Measurements from ENCODE around the gene EMC8.

The EMC8 gene

DNA sequence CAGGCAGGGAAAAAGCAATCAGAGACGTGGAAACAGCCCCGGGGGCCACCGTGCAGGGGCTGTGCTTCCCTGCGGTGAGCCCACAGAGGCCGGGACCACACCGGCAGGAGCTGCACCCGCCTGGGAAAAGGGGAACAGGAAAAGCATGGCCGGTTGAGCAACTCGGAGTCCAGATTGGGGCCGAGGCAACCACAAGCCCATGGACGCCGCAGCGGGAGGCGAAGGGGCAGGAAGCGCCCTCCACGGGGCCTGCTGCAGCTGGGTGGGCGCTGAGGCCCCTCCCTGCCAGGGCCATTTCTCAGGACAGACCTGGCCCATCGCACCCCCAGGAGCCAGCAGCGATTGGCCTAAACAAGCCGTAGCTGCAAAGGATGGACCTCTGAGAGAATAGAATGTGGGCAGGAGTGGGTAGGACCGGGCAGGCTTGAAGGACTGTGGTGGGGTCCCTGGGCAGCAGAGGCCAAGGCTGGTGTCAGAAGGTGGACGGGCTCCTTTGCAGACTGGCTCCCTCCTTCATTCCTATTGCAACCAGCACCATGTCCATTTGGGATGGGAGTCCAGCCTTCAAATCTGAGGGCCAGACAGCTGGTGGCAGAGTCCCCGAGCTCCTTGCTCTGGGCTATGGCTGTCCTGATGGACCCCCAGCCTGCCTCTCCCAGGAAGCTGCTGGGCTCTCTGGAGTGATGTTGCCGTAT lies 30.6 kb upstream of the EMC8 start:
- H2AFZ ChIP-seq (ENCODE audit: low read depth, low read length), result no peak overlapping the region
- no peak overlapping the region for H3K27ac ChIP-seq (ENCODE audit: low read length)
- no peak overlapping the region for H3K9ac ChIP-seq (ENCODE audit: low read length)
- H3K27me3 ChIP-seq (ENCODE audit: low read depth, low read length), result peaks cover 12% of the 10 kb centered on the region
- peaks cover 4% of the 10 kb centered on the region for H3K36me3 ChIP-seq (replicated peaks; ENCODE audit: low read depth, low read length)
- no peaks in the 10 kb centered on the region; the same call in 1 of the 2 replicates for H3K9me3 ChIP-seq (ENCODE audit: insufficient read depth, low read length)
- peaks cover 19% of the 10 kb centered on the region for H3K4me1 ChIP-seq (ENCODE audit: low read length)
- TF ChIP-seq CTCF (IDR thresholded peaks at IDR 0.05; ENCODE audit: low read depth, low read length), result no peak
- no peak for TF ChIP-seq EZH2phosphoT487 (IDR thresholded peaks at IDR 0.05; ENCODE audit: low read depth)
- H3K4me3 ChIP-seq (ENCODE audit: low read length), result no peak overlapping the region
- H3K4me2 ChIP-seq (ENCODE audit: low read length), result no peak overlapping the region
- no peaks in the 10 kb centered on the region for H4K20me1 ChIP-seq (ENCODE audit: insufficient read depth, low read length)
- no peaks in the 10 kb centered on the region for H3K79me2 ChIP-seq (ENCODE audit: low read length)

- TF ChIP-seq EZH2phosphoT487 (IDR thresholded peaks at IDR 0.05; ENCODE audit: low read depth) (no peak), CTCF (IDR thresholded peaks at IDR 0.05; ENCODE audit: low read depth, low read length) (no peak)
- no peak overlapping the region for H3K27ac ChIP-seq (ENCODE audit: low read length)
- H3K27me3 ChIP-seq (ENCODE audit: low read depth, low read length), result peaks cover 6% of the 10 kb centered on the region
- H2AFZ ChIP-seq (ENCODE audit: low read depth, low read length), result no peak overlapping the region
- no peak overlapping the region for H3K4me2 ChIP-seq (ENCODE audit: low read length)
- no peaks in the 10 kb centered on the region for H4K20me1 ChIP-seq (ENCODE audit: insufficient read depth, low read length)
- H3K9me3 ChIP-seq (ENCODE audit: insufficient read depth, low read length), result no peaks in the 10 kb centered on the region; the same call in 1 of the 2 replicates
- peaks cover 26% of the 10 kb centered on the region for H3K4me1 ChIP-seq (ENCODE audit: low read length)
- peaks cover 4% of the 10 kb centered on the region for H3K36me3 ChIP-seq (replicated peaks; ENCODE audit: low read depth, low read length)
- no peaks in the 10 kb centered on the region for H3K79me2 ChIP-seq (ENCODE audit: low read length)
- H3K9ac ChIP-seq (ENCODE audit: low read length), result no peak overlapping the region
- no peak overlapping the region for H3K4me3 ChIP-seq (ENCODE audit: low read length)
Measured at GRCh38 chr16:85829171-85829719, 29.9 kb upstream of the EMC8 start.

GRCh38 chr16:85828166-85828565 lies 28.8 kb upstream of the EMC8 start:
- H4K20me1 ChIP-seq (ENCODE audit: insufficient read depth, low read length), result no peaks in the 10 kb centered on the region
- peaks cover 6% of the 10 kb centered on the region for H3K27me3 ChIP-seq (ENCODE audit: low read depth, low read length)

More at GRCh38 chr16:85828166-85828565, 28.8 kb upstream of the EMC8 start:
- Histone ChIP-seq H3K4me1 (ENCODE audit: low read length) (peaks cover 30% of the 10 kb centered on the region), H3K79me2 (ENCODE audit: low read length) (no peaks in the 10 kb centered on the region), H3K4me3 (ENCODE audit: low read length) (no peak overlapping the region), H2AFZ (ENCODE audit: low read depth, low read length) (no peak overlapping the region), H3K36me3 (replicated peaks; ENCODE audit: low read depth, low read length) (peaks cover 6% of the 10 kb centered on the region), H3K4me2 (ENCODE audit: low read length) (no peak overlapping the region), H3K27ac (ENCODE audit: low read length) (no peak overlapping the region), H3K9me3 (ENCODE audit: insufficient read depth, low read length) (no peaks in the 10 kb centered on the region; the same call in 1 of the 2 replicates), H3K9ac (ENCODE audit: low read length) (no peak overlapping the region)
- TF ChIP-seq CTCF (IDR thresholded peaks at IDR 0.05; ENCODE audit: low read depth, low read length), result no peak
- TF ChIP-seq EZH2phosphoT487 (IDR thresholded peaks at IDR 0.05; ENCODE audit: low read depth), result no peak

Measured in OCI-LY3 (cell line).